Stimulated activated CD8-positive, alpha-beta memory T cell treated with anti-CD3 and anti-CD28 coated beads, Interleukin-2, amount 100 ng/mL, for 1 hour (primary cell): ENCODE results near the gene SPEM1.
A peak's percentile ranks its signal among the peaks of the same experiment; 100 is the strongest.

Experiments
- DNase-seq, 2 donors: peaks; one replicate each; pipeline ENCODE4 v3.0.0-alpha.2; 2020; ENCODE audit warnings: low read depth in 2 of 2

The SPEM1 gene, protein sequence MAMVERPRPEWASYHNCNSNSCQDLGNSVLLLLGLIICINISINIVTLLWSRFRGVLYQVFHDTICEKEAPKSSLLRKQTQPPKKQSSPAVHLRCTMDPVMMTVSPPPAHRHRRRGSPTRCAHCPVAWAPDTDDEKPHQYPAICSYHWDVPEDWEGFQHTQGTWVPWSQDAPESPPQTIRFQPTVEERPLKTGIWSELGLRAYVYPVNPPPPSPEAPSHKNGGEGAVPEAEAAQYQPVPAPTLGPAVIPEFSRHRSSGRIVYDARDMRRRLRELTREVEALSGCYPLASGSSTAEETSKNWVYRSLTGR

GRCh38 chr17:7419819-7420610 is at the start of gene SPEM1:
Gene SPEM1 (plus strand): TSS chr17:7420324. CDS start chr17:7420385, 61 bp downstream.
- no peak for DNase-seq

DNA sequence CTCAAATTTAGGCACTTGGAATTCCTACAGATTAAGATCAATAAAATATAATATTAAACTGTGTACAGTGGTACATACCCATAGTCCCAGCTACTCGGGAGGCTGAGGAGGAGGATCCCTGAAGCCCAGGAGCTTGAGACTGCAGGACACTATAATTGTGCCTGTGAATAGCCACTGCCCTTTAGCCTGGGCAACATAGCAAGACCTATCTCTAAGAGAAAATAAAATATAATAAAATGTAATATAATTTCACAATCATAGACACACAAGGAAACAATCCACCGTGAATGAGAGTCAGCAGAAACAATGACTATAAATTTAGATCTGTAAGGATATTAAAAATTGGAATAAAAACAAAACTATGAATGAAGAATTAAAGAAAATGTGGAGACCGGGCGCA is 49.3 kb upstream of the SPEM1 start:
- no peak for DNase-seq

DNA sequence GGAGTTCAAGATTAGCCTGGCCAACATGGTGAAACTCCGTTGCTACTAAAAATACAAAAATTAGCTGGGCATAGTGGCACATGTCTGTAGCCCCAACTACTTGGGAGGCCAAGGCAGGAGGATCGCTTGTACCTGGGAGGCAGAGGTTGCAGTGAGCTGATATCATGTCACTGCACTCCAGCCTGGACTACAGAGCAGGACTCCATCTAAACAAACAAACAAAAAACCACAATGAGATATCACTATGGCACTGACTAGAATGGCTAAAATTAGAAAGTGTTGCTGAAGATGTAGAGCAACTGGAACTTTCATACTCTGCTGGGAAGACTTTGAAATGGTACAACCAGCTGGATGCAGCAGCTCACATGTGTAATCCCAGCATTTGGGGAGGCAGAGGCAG is 45.8 kb upstream of the SPEM1 start:
- no peak for DNase-seq

GRCh38 chr17:7379134-7379533 is 41.0 kb upstream of the SPEM1 start:
- no peak for DNase-seq

- DNase-seq: no peak
These were observed 39.8 kb upstream of the SPEM1 start for GRCh38 chr17:7380321-7380720.

- DNase-seq: no peak
These were observed 39.1 kb upstream of the SPEM1 start, which contains the start of gene TNK1 for GRCh38 chr17:7380855-7381683. Gene TNK1 (plus strand): TSS chr17:7381089. CDS start chr17:7382927, 1,838 bp downstream.

DNA sequence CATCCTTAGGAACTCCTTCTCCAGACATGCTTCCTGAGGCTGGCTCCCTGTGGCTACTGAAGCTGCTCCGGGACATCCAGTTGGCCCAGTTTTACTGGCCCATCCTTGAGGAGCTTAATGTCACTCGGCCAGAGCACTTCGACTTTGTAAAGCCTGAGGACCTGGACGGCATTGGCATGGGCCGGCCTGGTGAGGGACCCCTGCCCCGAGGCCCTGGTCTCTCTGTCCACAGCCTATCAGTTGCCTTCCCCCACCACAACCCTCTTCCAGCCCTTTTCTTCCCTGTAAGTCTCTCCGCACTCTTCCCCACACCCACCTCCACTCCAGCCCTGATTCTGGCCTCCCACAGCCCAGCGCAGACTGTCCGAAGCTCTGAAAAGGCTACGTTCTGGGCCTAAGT is 37.2 kb upstream of the SPEM1 start:
- DNase-seq: no peak

- DNase-seq: no peak
These were observed 36.8 kb upstream of the SPEM1 start for GRCh38 chr17:7383371-7383741.

DNA sequence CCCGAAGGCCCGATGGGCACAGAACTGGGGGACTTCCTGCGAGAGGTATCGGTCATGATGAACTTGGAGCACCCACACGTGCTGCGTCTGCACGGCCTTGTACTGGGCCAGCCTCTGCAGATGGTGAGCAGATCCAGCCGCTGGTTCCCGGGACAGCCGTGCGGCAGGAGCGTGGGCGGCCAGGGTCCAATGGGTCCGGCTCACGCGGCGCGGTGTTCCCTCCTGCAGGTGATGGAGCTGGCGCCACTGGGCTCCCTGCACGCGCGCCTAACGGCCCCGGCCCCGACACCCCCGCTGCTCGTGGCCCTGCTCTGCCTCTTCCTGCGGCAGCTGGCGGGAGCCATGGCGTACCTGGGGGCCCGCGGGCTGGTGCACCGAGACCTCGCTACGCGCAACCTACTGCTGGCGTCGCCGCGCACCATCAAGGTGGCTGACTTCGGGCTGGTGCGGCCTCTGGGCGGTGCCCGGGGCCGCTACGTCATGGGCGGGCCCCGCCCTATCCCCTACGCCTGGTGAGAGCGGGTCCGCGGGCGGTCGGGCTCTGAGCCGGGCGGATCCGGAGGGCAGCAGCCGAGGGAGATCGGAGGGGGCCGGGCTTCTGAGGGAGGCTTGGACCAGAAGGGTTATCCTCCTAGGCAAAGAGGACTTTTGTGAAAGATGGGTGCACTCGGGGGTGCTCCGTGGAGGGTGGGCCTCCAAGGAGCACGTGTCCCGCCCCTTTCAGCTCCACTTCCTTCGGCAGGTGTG is 36.2 kb upstream of the SPEM1 start:
- DNase-seq: peak; percentile 50 to 61

GRCh38 chr17:7384489-7385081 is 35.5 kb upstream of the SPEM1 start:
- DNase-seq: no peak

- DNase-seq: no peak
These were observed 31.3 kb upstream of the SPEM1 start for GRCh38 chr17:7388856-7389255.

- DNase-seq: no peak
These were observed 29.9 kb upstream of the SPEM1 start for GRCh38 chr17:7389924-7390910.

DNA sequence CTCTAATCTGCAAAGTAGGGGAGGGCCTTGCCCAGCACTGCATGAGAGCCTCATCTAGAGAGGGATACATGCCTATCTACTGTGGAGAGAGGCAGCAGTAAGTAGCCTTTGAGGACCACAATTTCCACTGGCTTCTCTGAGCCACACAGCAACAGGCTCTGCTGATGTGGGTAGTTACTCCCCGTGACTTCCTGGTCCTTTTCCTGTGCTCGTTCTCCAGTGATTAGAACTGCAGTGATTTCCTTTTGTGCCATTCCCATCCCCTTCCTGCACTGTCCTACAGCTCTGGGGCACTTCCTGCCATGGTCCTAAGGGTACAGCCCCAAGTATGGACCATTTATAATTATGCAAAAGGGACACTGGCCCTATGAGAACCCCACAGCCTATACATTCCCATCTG is 28.8 kb upstream of the SPEM1 start:
- no peak for DNase-seq

DNA sequence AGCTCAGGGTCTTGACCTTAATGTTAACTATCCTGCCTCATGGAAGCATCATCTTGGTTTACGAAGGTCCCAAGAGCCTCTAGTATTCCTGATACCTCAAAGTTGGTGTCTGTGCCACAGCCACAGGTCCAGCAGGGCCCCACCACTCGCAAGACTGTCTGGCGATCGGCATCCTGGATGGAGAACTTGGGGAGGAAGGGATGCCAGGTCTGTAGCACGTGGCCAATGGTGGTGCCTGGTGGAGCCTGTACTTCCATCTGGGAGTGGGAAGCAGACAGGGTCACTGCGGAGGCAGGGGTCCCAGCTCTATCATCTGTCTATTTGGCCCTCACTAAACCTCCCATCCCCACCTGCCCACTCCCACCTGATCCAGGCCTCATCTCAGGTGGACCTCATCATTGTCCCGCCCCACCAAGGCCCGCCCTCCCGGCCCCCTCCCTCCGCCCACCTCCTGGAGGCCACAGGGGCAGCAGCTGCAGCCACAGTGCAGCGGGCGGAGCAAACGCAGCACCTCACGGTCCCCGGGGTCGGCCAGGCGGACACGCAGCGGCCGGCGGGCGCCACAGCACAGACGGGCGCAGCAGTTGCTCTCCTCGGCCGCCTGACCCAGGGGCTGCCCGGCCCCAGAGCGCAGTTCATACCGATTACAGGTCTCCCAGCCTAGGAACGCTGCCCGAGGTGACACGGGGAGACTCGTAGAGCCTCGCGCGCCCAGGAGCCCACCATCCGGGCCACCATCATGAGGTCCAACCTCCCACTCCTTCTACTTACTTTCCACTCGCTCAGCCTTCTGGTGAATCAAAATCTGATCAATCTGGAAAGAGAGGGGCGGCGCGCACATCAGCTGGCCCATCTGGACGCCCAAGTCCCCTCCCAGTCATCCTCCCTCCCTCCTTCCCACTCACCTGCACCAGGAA is 27.2 kb upstream of the SPEM1 start:
- no peak for DNase-seq

- peak in 1 of 2 donors; percentile 46 for DNase-seq
These were observed 26.3 kb upstream of the SPEM1 start for GRCh38 chr17:7393613-7394451.

GRCh38 chr17:7394452-7395191 is 25.5 kb upstream of the SPEM1 start, which contains the start of gene PLSCR3:
Gene PLSCR3 (minus strand): TSS chr17:7394525. CDS start chr17:7394110, 415 bp downstream.
- peak; percentile 70 to 74 for DNase-seq

- DNase-seq: no peak
These were observed 24.0 kb upstream of the SPEM1 start for GRCh38 chr17:7396147-7396546.
